Stomach (tissue), 4 donors: ENCODE results near the gene SIX5.
"Not testable (repeated sequence)": the region's sequence is repeated elsewhere in the genome, so short reads cannot be mapped to it uniquely, and the experiment has no call there.

Source experiments
- EP300 ChIP-seq: sonication (generic); formaldehyde crosslinking; IDR thresholded peaks from one replicate; pipeline ENCODE4 v1.6.1; 2017; ENCODE audit warnings: antibody characterized with exemption
- POLR2A ChIP-seq, 4 donors: fragments of 450-650 bp; IDR thresholded peaks; one replicate each; pipeline ENCODE4 v1.6.1; 2016; ENCODE audit warnings: antibody characterized with exemption in 4 of 4, control low read depth in 2 of 4, mild to moderate bottlenecking in 1 of 4, moderate library complexity in 1 of 4
- POLR2AphosphoS5 ChIP-seq, 3 donors: sonication (generic); formaldehyde crosslinking; IDR thresholded peaks; one replicate each; pipeline ENCODE4 v1.6.1; 2016; ENCODE audit warnings: antibody characterized with exemption in 3 of 3
- TF ChIP-seq, protein P1 (sequence below), 7 experiments: fragments of 450-650 bp in 4 of 7; fragments of 200-600 bp in 3 of 7; sonication (generic) in 3 of 7; IDR thresholded peaks; one replicate each; pipeline ENCODE4 v1.5.1; 2016 to 2019; ENCODE audit warnings: antibody characterized with exemption in 7 of 7, control low read depth in 2 of 7, mild to moderate bottlenecking in 1 of 7

GRCh38 chr19:45751483-45751882 lies 17.6 kb downstream of the SIX5 start:
- TF ChIP-seq, protein P1, sequence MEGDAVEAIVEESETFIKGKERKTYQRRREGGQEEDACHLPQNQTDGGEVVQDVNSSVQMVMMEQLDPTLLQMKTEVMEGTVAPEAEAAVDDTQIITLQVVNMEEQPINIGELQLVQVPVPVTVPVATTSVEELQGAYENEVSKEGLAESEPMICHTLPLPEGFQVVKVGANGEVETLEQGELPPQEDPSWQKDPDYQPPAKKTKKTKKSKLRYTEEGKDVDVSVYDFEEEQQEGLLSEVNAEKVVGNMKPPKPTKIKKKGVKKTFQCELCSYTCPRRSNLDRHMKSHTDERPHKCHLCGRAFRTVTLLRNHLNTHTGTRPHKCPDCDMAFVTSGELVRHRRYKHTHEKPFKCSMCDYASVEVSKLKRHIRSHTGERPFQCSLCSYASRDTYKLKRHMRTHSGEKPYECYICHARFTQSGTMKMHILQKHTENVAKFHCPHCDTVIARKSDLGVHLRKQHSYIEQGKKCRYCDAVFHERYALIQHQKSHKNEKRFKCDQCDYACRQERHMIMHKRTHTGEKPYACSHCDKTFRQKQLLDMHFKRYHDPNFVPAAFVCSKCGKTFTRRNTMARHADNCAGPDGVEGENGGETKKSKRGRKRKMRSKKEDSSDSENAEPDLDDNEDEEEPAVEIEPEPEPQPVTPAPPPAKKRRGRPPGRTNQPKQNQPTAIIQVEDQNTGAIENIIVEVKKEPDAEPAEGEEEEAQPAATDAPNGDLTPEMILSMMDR (IDR thresholded peaks at IDR 0.05), result not testable (repeated sequence)
- TF ChIP-seq POLR2A (IDR thresholded peaks at IDR 0.05); EP300; POLR2AphosphoS5 (IDR thresholded peaks at IDR 0.05): not testable (repeated sequence)
